HCT116 (cell line): Measurements from ENCODE around the gene CHAMP1. TPM values are rescaled to one million over a fixed set of nuclear protein-coding genes. Genes with fewer than 3 reads are reported as not detected.

Source experiments
- ATAC-seq: fragments of 200-7000 bp; cut with Tn5 transposase; 2 replicates; pipeline ENCODE4 v1.9.1; 2020; ENCODE audit warnings: mild to moderate bottlenecking, moderate library complexity
- BruUV-seq: library from RNA; stranded (reverse); fragments of 400-500 nt; replicated peaks from 2 replicates; lab custom pipeline; 2021; lab: Mats Ljungman, UMichigan
- CTCF ChIA-PET: fragments of 300-600 bp; sonication (Branson Sonifier 250); formaldehyde crosslinking; loops from one replicate; lab custom pipeline; 2021; ENCODE audit warnings: antibody characterized with exemption; lab: Charles Lee
- POLR2A ChIA-PET: fragments of 300-600, 350-600 bp; sonication (Branson Sonifier 250); formaldehyde crosslinking; loops from one replicate; lab custom pipeline; 2021; ENCODE audit warnings: antibody characterized with exemption; lab: Charles Lee
- RAD21 ChIA-PET, 2 experiments: fragments of 300-600 bp; sonication (Branson Sonifier 250); formaldehyde crosslinking; loops; one replicate each; lab custom pipeline; 2023; ENCODE audit warnings: low total read pairs in 2 of 2; ENCODE audit not compliant: uncharacterized antibody in 2 of 2, unreplicated experiment in 2 of 2, low non-redundant PET in 1 of 2; lab: Charles Lee
- DNase-seq: peaks from one replicate; pipeline ENCODE4 v3.0.0-alpha.2; 2010; ENCODE audit warnings: low read depth, low spot score
- H2AFZ ChIP-seq: fragments of 200-600 bp; shearing (Covaris generic), sonication (generic); 2 replicates; pipeline ENCODE4 v1.6.1; 2017; ENCODE audit warnings: low read depth, mixed run types, mixed read lengths, antibody characterized with exemption, low read length; ENCODE audit not compliant: poor library complexity, severe bottlenecking
- H3K27ac ChIP-seq: 2 replicates; pipeline ENCODE4 v1.5.1; 2012; ENCODE audit warnings: low read depth, low read length
- H3K27me3 ChIP-seq: fragments of 200-600 bp; sonication (generic); 2 replicates; pipeline ENCODE4 v1.6.1; 2016; ENCODE audit warnings: mixed run types, low read length, mixed read lengths; ENCODE audit not compliant: insufficient read depth
- H3K36me3 ChIP-seq, 2 experiments: fragments of 200-500 bp in 1 of 2; fragments of 200-600 bp in 1 of 2; sonication (Bioruptor generic) in 1 of 2; sonication (generic) in 1 of 2; 2 replicates each; pipeline versions ENCODE4 v1.5.1 to v1.6.1; 2014 to 2016; ENCODE audit warnings: low read length in 2 of 2, inconsistent platforms in 1 of 2, mixed read lengths in 1 of 2, mixed run types in 1 of 2; ENCODE audit not compliant: insufficient read depth in 2 of 2, control insufficient read depth in 1 of 2
- H3K4me1 ChIP-seq, 2 experiments: fragments of 200-600 bp in 1 of 2; sonication (generic) in 1 of 2; 2 replicates each; pipeline versions ENCODE4 v1.5.1 to v1.6.1; 2012 to 2017; ENCODE audit warnings: low read length in 2 of 2, inconsistent platforms in 1 of 2, mild to moderate bottlenecking in 1 of 2, mixed read lengths in 1 of 2, mixed run types in 1 of 2, moderate library complexity in 1 of 2; ENCODE audit not compliant: insufficient read depth in 2 of 2, control insufficient read depth in 1 of 2
- H3K4me2 ChIP-seq: fragments of 200-600 bp; sonication (generic); 2 replicates; pipeline ENCODE4 v1.6.1; 2017; ENCODE audit warnings: mixed run types, low read length, mixed read lengths
- H3K4me3 ChIP-seq, 2 experiments: fragments of 200-600 bp in 1 of 2; sonication (generic) in 1 of 2; replicated peaks in 1 of 2; 2 replicates each; pipeline ENCODE4 v1.5.1; 2011 to 2016; ENCODE audit warnings: low read length in 2 of 2, control low read depth in 1 of 2, low read depth in 1 of 2, mild to moderate bottlenecking in 1 of 2, mixed read lengths in 1 of 2, mixed run types in 1 of 2
- H3K79me2 ChIP-seq: fragments of 200-600 bp; sonication (generic); 2 replicates; pipeline ENCODE4 v1.6.1; 2017; ENCODE audit warnings: mild to moderate bottlenecking, mixed run types, low read length, moderate library complexity, mixed read lengths; ENCODE audit not compliant: insufficient read depth
- H3K9ac ChIP-seq: fragments of 200-600 bp; sonication (generic); 2 replicates; pipeline ENCODE4 v1.6.1; 2016; ENCODE audit warnings: low read length, mixed read lengths
- H3K9me2 ChIP-seq: fragments of 200-600 bp; sonication (generic), shearing (Covaris generic); 2 replicates; pipeline ENCODE4 v1.6.1; 2017; ENCODE audit warnings: mixed run types, mild to moderate bottlenecking, moderate library complexity; ENCODE audit not compliant: insufficient read depth
- H3K9me3 ChIP-seq, 2 experiments: fragments of 200-500 bp in 1 of 2; fragments of 200-600 bp in 1 of 2; sonication (Bioruptor generic) in 1 of 2; sonication (generic) in 1 of 2; 2 replicates each; pipeline ENCODE4 v1.6.1; 2014 to 2017; ENCODE audit warnings: low read length in 2 of 2, mixed read lengths in 2 of 2, inconsistent platforms in 1 of 2, low read depth in 1 of 2, mild to moderate bottlenecking in 1 of 2, mixed run types in 1 of 2, moderate library complexity in 1 of 2; ENCODE audit not compliant: control insufficient read depth in 1 of 2, insufficient read depth in 1 of 2
- H4K20me1 ChIP-seq: fragments of 200-600 bp; sonication (generic), shearing (Covaris generic); 2 replicates; pipeline ENCODE4 v1.6.1; 2017; ENCODE audit warnings: mixed run types, mild to moderate bottlenecking, moderate library complexity; ENCODE audit not compliant: insufficient read depth
- EGR1 ChIP-seq: IDR thresholded peaks from 2 replicates; pipeline ENCODE4 v1.6.1; 2012; ENCODE audit warnings: low read depth
- ELF1 ChIP-seq: IDR thresholded peaks from 2 replicates; pipeline ENCODE4 v1.6.1; 2012; ENCODE audit warnings: low read depth, borderline replicate concordance
- EZH2phosphoT487 ChIP-seq: fragments of 200-600 bp; IDR thresholded peaks from 2 replicates; pipeline ENCODE4 v1.6.1; 2018; ENCODE audit warnings: antibody characterized with exemption, borderline replicate concordance
- FOSL1 ChIP-seq: IDR thresholded peaks from 2 replicates; pipeline ENCODE4 v1.6.1; 2012; ENCODE audit warnings: low read depth
- JUND ChIP-seq: IDR thresholded peaks from 2 replicates; pipeline ENCODE4 v1.6.1; 2012
- POLR2A ChIP-seq: IDR thresholded peaks from 2 replicates; pipeline ENCODE4 v1.7.0; 2011; ENCODE audit warnings: borderline replicate concordance; ENCODE audit not compliant: insufficient read depth, insufficient read length; ENCODE audit errors: extremely low read depth
- POLR2AphosphoS5 ChIP-seq: IDR thresholded peaks from 2 replicates; pipeline ENCODE4 v1.6.1; 2011; ENCODE audit warnings: mild to moderate bottlenecking, low read depth, low read length, moderate library complexity
- RAD21 ChIP-seq: IDR thresholded peaks from 2 replicates; pipeline ENCODE4 v1.6.1; 2012; ENCODE audit warnings: low read depth, mild to moderate bottlenecking
- SIN3A ChIP-seq: IDR thresholded peaks from 2 replicates; pipeline ENCODE4 v1.6.1; 2012; ENCODE audit warnings: low read depth
- SP1 ChIP-seq: IDR thresholded peaks from 2 replicates; pipeline ENCODE4 v1.6.1; 2012; ENCODE audit warnings: low read depth
- SRF ChIP-seq: IDR thresholded peaks from 2 replicates; pipeline ENCODE4 v1.6.1; 2012; ENCODE audit warnings: low read depth
- TCF7L2 ChIP-seq: IDR thresholded peaks from 2 replicates; pipeline ENCODE4 v1.7.0; 2011; ENCODE audit warnings: borderline replicate concordance, inconsistent platforms; ENCODE audit not compliant: insufficient read depth, insufficient read length; ENCODE audit errors: extremely low read depth
- YY1 ChIP-seq: IDR thresholded peaks from 2 replicates; pipeline ENCODE4 v1.6.1; 2011; ENCODE audit warnings: low read length, low read depth, moderate library complexity, mild to moderate bottlenecking; ENCODE audit not compliant: insufficient replicate concordance; ENCODE audit errors: extremely low read depth
- ZNF274 ChIP-seq: fragments of 200-500 bp; sonication (Bioruptor generic); IDR thresholded peaks from 2 replicates; pipeline ENCODE4 v1.6.1; 2014; ENCODE audit warnings: mild to moderate bottlenecking, low read depth, low read length, inconsistent platforms
- intact Hi-C: fragments of 100-400 bp; cut with micrococcal nuclease; formaldehyde crosslinking; loops from 2 replicates; pipeline ENCODE4 v1.10.0; 2022
- total RNA-seq: library from RNA; stranded (reverse); gene quantifications from one replicate; pipeline ENCODE4 v1.2.1, GENCODE V29; 2021; ENCODE audit not compliant: unreplicated experiment
- TF ChIP-seq, protein P1 (sequence below): IDR thresholded peaks from 2 replicates; pipeline ENCODE4 v1.6.1; 2012
- TF ChIP-seq, protein P2 (sequence below): IDR thresholded peaks from 2 replicates; pipeline ENCODE4 v1.6.1; 2011; ENCODE audit warnings: mild to moderate bottlenecking, low read length, moderate library complexity; ENCODE audit not compliant: insufficient replicate concordance; ENCODE audit errors: extremely low read depth
- TF ChIP-seq, protein P3 (sequence below): IDR thresholded peaks from 2 replicates; pipeline ENCODE4 v1.6.1; 2012; ENCODE audit warnings: low read depth
- TF ChIP-seq, protein P4 (sequence below), 3 experiments: fragments of 200-600 bp in 1 of 3; sonication (generic) in 1 of 3; IDR thresholded peaks in 2 of 3; conservative IDR thresholded peaks in 1 of 3; 2 replicates each; pipeline ENCODE4 v1.5.1; 2012 to 2017; ENCODE audit warnings: low read depth in 2 of 3, low read length in 2 of 3, antibody characterized with exemption in 1 of 3, borderline replicate concordance in 1 of 3, control low read depth in 1 of 3, mild to moderate bottlenecking in 1 of 3, mixed read lengths in 1 of 3, mixed run types in 1 of 3, moderate library complexity in 1 of 3; ENCODE audit not compliant: insufficient read depth in 1 of 3
- TF ChIP-seq, protein P5 (sequence below): IDR thresholded peaks from 2 replicates; pipeline ENCODE4 v1.6.1; 2012

CHAMP1 gene
- total RNA-seq, 1 experiment from 2014 or later = 31.5 TPM

DNA sequence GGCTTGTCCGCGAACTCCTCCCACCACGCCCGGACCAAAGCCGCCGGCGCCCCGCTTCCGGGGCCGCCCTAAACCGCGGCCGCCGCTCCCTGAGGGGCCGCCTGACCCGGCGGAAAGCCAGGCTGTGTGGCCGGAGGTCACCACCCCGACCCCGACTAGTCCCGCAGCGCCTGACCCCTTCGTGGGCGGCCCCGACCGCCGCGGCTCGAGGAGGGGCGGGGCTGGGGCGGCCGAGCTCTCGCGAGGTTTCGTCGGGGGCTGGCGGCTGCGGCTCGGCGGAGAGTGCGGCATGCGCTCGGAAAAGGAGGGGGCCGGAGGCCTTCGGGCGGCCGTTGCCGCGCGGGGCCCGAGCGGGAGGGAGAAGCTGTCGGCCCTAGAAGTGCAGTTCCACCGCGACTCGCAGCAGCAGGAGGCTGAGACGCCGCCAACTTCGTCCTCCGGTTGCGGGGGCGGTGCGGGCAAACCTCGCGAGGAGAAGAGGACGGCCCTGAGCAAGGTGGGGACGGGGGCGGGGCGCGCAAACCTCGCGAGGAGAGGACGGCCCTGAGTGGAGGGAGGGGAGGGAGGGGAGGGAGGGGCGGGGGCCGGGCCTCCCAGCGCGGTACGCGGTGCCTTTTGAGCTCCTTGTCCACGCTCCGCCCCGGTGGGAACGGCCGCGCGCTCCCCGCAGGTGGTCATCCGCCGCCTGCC is 32.8 kb upstream of the CHAMP1 start, which contains the start of gene UPF3A:
Gene UPF3A, plus strand, starts transcription at position 251 of the 690 bp plus-strand sequence. Its CDS starts 39 bp downstream, at position 290.
- Histone ChIP-seq H3K9me2 (no peaks in the 10 kb centered on the region), H3K9me3 (no peaks in the 10 kb centered on the region), H3K4me2 (peak within 1 kb of the TSS; percentile 92), H3K27ac (peak within 1 kb of the TSS; percentile 96), H2AFZ (peak within 1 kb of the TSS; percentile 55), H4K20me1 (no peaks in the 10 kb centered on the region), H3K9ac (peak within 1 kb of the TSS; percentile 89), H3K4me1 (peaks cover 15 to 23% of the 10 kb centered on the region in 2 experiments), H3K4me3 (peak within 1 kb of the TSS; percentile 72 to 89), H3K79me2 (peaks cover 21% of the 10 kb centered on the region), H3K36me3 (peaks cover 1 to 9% of the 10 kb centered on the region in 2 experiments; a peak in 2 of 4 replicates), H3K27me3 (no peaks in the 10 kb centered on the region)
- BruUV-seq = no TSS peak
- ChIA-PET POLR2A (interaction anchor here (1.6 kb wide), 1 partner anchor 31 kb away, joined by 7 read pairs; no protein-coding TSS in a partner anchor), RAD21 (no interaction called here), CTCF (interaction anchor here (1.1 kb wide), 1 partner anchor 16 kb away, joined by 3 read pairs; no protein-coding TSS in a partner anchor)
- intact Hi-C loops = loop anchor here (2.0 kb wide), 1 partner anchor 31 kb away; no protein-coding TSS in a partner anchor
- peak; percentile 84 for ATAC-seq
- DNase-seq = peak; percentile 81
- TF ChIP-seq YY1 (peak; percentile 50), POLR2A (no peak), SIN3A (no peak), SP1 (no peak), SRF (no peak), POLR2AphosphoS5 (peak; percentile 85), FOSL1 (no peak), JUND (no peak), TCF7L2 (peak; percentile 84), ELF1 (no peak), EZH2phosphoT487 (no peak), EGR1 (no peak), ZNF274 (no peak), RAD21 (no peak)
- TF ChIP-seq, protein P1, sequence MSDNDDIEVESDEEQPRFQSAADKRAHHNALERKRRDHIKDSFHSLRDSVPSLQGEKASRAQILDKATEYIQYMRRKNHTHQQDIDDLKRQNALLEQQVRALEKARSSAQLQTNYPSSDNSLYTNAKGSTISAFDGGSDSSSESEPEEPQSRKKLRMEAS = no peak
- TF ChIP-seq, protein P2, sequence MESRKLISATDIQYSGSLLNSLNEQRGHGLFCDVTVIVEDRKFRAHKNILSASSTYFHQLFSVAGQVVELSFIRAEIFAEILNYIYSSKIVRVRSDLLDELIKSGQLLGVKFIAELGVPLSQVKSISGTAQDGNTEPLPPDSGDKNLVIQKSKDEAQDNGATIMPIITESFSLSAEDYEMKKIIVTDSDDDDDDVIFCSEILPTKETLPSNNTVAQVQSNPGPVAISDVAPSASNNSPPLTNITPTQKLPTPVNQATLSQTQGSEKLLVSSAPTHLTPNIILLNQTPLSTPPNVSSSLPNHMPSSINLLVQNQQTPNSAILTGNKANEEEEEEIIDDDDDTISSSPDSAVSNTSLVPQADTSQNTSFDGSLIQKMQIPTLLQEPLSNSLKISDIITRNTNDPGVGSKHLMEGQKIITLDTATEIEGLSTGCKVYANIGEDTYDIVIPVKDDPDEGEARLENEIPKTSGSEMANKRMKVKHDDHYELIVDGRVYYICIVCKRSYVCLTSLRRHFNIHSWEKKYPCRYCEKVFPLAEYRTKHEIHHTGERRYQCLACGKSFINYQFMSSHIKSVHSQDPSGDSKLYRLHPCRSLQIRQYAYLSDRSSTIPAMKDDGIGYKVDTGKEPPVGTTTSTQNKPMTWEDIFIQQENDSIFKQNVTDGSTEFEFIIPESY = peak; percentile 92
- TF ChIP-seq, protein P3, sequence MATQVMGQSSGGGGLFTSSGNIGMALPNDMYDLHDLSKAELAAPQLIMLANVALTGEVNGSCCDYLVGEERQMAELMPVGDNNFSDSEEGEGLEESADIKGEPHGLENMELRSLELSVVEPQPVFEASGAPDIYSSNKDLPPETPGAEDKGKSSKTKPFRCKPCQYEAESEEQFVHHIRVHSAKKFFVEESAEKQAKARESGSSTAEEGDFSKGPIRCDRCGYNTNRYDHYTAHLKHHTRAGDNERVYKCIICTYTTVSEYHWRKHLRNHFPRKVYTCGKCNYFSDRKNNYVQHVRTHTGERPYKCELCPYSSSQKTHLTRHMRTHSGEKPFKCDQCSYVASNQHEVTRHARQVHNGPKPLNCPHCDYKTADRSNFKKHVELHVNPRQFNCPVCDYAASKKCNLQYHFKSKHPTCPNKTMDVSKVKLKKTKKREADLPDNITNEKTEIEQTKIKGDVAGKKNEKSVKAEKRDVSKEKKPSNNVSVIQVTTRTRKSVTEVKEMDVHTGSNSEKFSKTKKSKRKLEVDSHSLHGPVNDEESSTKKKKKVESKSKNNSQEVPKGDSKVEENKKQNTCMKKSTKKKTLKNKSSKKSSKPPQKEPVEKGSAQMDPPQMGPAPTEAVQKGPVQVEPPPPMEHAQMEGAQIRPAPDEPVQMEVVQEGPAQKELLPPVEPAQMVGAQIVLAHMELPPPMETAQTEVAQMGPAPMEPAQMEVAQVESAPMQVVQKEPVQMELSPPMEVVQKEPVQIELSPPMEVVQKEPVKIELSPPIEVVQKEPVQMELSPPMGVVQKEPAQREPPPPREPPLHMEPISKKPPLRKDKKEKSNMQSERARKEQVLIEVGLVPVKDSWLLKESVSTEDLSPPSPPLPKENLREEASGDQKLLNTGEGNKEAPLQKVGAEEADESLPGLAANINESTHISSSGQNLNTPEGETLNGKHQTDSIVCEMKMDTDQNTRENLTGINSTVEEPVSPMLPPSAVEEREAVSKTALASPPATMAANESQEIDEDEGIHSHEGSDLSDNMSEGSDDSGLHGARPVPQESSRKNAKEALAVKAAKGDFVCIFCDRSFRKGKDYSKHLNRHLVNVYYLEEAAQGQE = no peak
- TF ChIP-seq, protein P4, sequence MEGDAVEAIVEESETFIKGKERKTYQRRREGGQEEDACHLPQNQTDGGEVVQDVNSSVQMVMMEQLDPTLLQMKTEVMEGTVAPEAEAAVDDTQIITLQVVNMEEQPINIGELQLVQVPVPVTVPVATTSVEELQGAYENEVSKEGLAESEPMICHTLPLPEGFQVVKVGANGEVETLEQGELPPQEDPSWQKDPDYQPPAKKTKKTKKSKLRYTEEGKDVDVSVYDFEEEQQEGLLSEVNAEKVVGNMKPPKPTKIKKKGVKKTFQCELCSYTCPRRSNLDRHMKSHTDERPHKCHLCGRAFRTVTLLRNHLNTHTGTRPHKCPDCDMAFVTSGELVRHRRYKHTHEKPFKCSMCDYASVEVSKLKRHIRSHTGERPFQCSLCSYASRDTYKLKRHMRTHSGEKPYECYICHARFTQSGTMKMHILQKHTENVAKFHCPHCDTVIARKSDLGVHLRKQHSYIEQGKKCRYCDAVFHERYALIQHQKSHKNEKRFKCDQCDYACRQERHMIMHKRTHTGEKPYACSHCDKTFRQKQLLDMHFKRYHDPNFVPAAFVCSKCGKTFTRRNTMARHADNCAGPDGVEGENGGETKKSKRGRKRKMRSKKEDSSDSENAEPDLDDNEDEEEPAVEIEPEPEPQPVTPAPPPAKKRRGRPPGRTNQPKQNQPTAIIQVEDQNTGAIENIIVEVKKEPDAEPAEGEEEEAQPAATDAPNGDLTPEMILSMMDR (IDR thresholded peaks at IDR 0.05 in 2 of 3, conservative IDR thresholded peaks at IDR 0.05 in 1 of 3; ENCODE audit: borderline replicate concordance in 1 of 3, insufficient read depth in 1 of 3, low read depth in 2 of 3, low read length in 2 of 3) = no peak
- TF ChIP-seq, protein P5, sequence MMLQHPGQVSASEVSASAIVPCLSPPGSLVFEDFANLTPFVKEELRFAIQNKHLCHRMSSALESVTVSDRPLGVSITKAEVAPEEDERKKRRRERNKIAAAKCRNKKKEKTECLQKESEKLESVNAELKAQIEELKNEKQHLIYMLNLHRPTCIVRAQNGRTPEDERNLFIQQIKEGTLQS = no peak
